OCI-LY1 (cell line): Measurements from ENCODE around the gene TANGO6.

ENCODE experiments used
- EZH2 ChIP-seq: fragments of 200-600 bp; sonication (generic), shearing (Covaris generic); IDR thresholded peaks from 2 replicates; pipeline ENCODE4 v1.8.0; 2017; ENCODE audit warnings: borderline replicate concordance, mixed run types, mild to moderate bottlenecking, antibody characterized with exemption, low read length, moderate library complexity, mixed read lengths
- TF ChIP-seq, protein P1 (sequence below): fragments of 200-600 bp; sonication (generic), shearing (Covaris generic); IDR thresholded peaks from 2 replicates; pipeline ENCODE4 v1.5.1; 2017; ENCODE audit warnings: mild to moderate bottlenecking, antibody characterized with exemption, low read length, moderate library complexity, mixed read lengths

DNA sequence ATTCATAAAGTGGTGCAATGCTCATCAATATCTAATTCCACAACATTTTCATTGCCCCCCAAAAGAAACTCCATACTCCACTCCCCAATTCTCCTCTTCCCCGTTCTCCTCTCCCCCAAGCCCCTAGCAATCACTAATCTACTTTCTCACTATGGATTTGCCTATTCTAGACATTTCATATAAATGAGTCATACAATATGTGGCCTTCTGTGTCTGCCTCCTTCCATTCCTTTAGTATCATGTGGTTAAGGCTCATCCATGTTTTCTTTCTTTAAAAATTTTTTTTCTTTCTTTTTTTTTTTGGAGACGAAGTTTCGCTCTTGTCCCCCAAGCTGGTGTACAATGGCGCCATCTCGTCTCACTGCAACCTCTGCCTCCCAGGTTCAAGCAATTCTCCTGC lies 205.8 kb downstream of the TANGO6 start:
- TF ChIP-seq EZH2, result no peak
- TF ChIP-seq, protein P1, sequence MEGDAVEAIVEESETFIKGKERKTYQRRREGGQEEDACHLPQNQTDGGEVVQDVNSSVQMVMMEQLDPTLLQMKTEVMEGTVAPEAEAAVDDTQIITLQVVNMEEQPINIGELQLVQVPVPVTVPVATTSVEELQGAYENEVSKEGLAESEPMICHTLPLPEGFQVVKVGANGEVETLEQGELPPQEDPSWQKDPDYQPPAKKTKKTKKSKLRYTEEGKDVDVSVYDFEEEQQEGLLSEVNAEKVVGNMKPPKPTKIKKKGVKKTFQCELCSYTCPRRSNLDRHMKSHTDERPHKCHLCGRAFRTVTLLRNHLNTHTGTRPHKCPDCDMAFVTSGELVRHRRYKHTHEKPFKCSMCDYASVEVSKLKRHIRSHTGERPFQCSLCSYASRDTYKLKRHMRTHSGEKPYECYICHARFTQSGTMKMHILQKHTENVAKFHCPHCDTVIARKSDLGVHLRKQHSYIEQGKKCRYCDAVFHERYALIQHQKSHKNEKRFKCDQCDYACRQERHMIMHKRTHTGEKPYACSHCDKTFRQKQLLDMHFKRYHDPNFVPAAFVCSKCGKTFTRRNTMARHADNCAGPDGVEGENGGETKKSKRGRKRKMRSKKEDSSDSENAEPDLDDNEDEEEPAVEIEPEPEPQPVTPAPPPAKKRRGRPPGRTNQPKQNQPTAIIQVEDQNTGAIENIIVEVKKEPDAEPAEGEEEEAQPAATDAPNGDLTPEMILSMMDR, result no peak
